GM19452 (cell line): ENCODE data around the gene PCDHA7.
"Not testable (repeated sequence)": the region's sequence is repeated elsewhere in the genome, so short reads cannot be mapped to it uniquely, and the experiment has no call there.

ENCODE experiments used
- ATAC-seq: cut with Tn5 transposase; IDR thresholded peaks from one replicate; pipeline ENCODE4 v1.9.1; 2021; ENCODE audit not compliant: unreplicated experiment

The PCDHA7 gene

GRCh38 chr5:140822969-140823368 is 11.1 kb upstream of the PCDHA7 start:
- not testable (repeated sequence) for ATAC-seq

GRCh38 chr5:140823475-140823874 is 10.6 kb upstream of the PCDHA7 start:
- ATAC-seq = no peak

- no peak for ATAC-seq
Observed at GRCh38 chr5:140827704-140828361, 6.2 kb upstream of the PCDHA7 start, which contains the start of gene PCDHA6. Gene PCDHA6 (plus strand): TSS chr5:140827960. CDS start chr5:140828092, 132 bp downstream.

- ATAC-seq = no peak
Observed at GRCh38 chr5:140828362-140828737, 5.7 kb upstream of the PCDHA7 start.

GRCh38 chr5:140829511-140830501 is 4.3 kb upstream of the PCDHA7 start:
- ATAC-seq = not testable (repeated sequence)

GRCh38 chr5:140834439-140835008 is 455 bp downstream of the PCDHA7 start:
- ATAC-seq = not testable (repeated sequence)

GRCh38 chr5:140835622-140836510 is 1.8 kb downstream of the PCDHA7 start:
- no peak for ATAC-seq

- ATAC-seq = no peak
Observed at GRCh38 chr5:140840978-140841962, 7.2 kb downstream of the PCDHA7 start, which contains the start of gene PCDHA8. Gene PCDHA8 (plus strand): TSS chr5:140841187. CDS start chr5:140841322, 135 bp downstream.

GRCh38 chr5:140842798-140843733 is 9.0 kb downstream of the PCDHA7 start:
- ATAC-seq = no peak

- not testable (repeated sequence) for ATAC-seq
Observed at GRCh38 chr5:140848139-140849102, 14.4 kb downstream of the PCDHA7 start, which contains the start of gene PCDHA9. Gene PCDHA9 (plus strand): TSS chr5:140848382. CDS start chr5:140848496, 114 bp downstream.

GRCh38 chr5:140849831-140850634 is 16.0 kb downstream of the PCDHA7 start:
- ATAC-seq = not testable (repeated sequence)

GRCh38 chr5:140855772-140856674 is 22.0 kb downstream of the PCDHA7 start, which contains the start of gene PCDHA10:
Gene PCDHA10 (plus strand): TSS chr5:140855897. CDS start chr5:140856049, 152 bp downstream.
- ATAC-seq = no peak

GRCh38 chr5:140857177-140857986 is 23.3 kb downstream of the PCDHA7 start:
- ATAC-seq = no peak

GRCh38 chr5:140857987-140858240 is 23.8 kb downstream of the PCDHA7 start:
- no peak for ATAC-seq
